ENCODE data around the gene CTAG2.
"Not testable (repeated sequence)": the region's sequence is repeated elsewhere in the genome, so short reads cannot be mapped to it uniquely, and the experiment has no call there.

CTAG2 gene

GRCh38 chrX:154628960-154629359 is 24.4 kb downstream of the CTAG2 start:
- H3K23ac ChIP-seq (ENCODE audit: low read length in 2 of 2); H2BK15ac ChIP-seq (ENCODE audit: low read depth, poor library complexity, severe bottlenecking); H3K4me3 ChIP-seq (ENCODE audit: insufficient read depth in 1 of 2, low read depth in 1 of 2, low read length in 2 of 2); H3K36me3 ChIP-seq (ENCODE audit: control insufficient read depth in 1 of 2, insufficient read depth in 2 of 2, low read depth in 1 of 2, low read length in 2 of 2); H2BK12ac ChIP-seq (ENCODE audit: low read length in 2 of 2); H2BK5ac ChIP-seq (ENCODE audit: low read depth, low read length, poor library complexity, severe bottlenecking); H3K9me3 ChIP-seq (ENCODE audit: control insufficient read depth, low read length); H3K4me2 ChIP-seq (ENCODE audit: low read length, poor library complexity, severe bottlenecking); H3K27me3 ChIP-seq (ENCODE audit: control insufficient read depth in 1 of 2, insufficient read depth in 1 of 2, low read length in 2 of 2); H3K4ac ChIP-seq (ENCODE audit: low read depth in 1 of 2, low read length in 2 of 2); H3K79me1 ChIP-seq (replicated peaks; ENCODE audit: low read length, poor library complexity, severe bottlenecking); H2BK120ac ChIP-seq (ENCODE audit: low read depth, low read length); H3K27ac ChIP-seq (ENCODE audit: low read length, poor library complexity, severe bottlenecking); H3K4me1 ChIP-seq (ENCODE audit: control insufficient read depth, insufficient read depth, low read depth, low read length); H3K9ac ChIP-seq (ENCODE audit: low read length); H4K8ac ChIP-seq (ENCODE audit: low read length); H4K91ac ChIP-seq (ENCODE audit: low read length); H3K14ac ChIP-seq (ENCODE audit: low read length in 2 of 2); H2AK5ac ChIP-seq (ENCODE audit: low read length, severe bottlenecking); DNase-seq; H3K18ac ChIP-seq (ENCODE audit: low read depth in 1 of 2, low read length in 2 of 2); H2AFZ ChIP-seq (ENCODE audit: low read depth, low read length): not testable (repeated sequence)
- WGBS: no CpG with 5 or more reads among the region's 5 CpGs

GRCh38 chrX:154620767-154621414 is 32.5 kb downstream of the CTAG2 start:
- H3K14ac ChIP-seq (ENCODE audit: low read length in 2 of 2); H2AFZ ChIP-seq (ENCODE audit: low read depth, low read length); DNase-seq; H3K9ac ChIP-seq (ENCODE audit: low read length); H3K79me1 ChIP-seq (replicated peaks; ENCODE audit: low read length, poor library complexity, severe bottlenecking); H3K36me3 ChIP-seq (ENCODE audit: control insufficient read depth in 1 of 2, insufficient read depth in 2 of 2, low read depth in 1 of 2, low read length in 2 of 2); H3K4me1 ChIP-seq (ENCODE audit: control insufficient read depth, insufficient read depth, low read depth, low read length); H3K4me2 ChIP-seq (ENCODE audit: low read length, poor library complexity, severe bottlenecking); H3K27me3 ChIP-seq (ENCODE audit: control insufficient read depth in 1 of 2, insufficient read depth in 1 of 2, low read length in 2 of 2); H3K18ac ChIP-seq (ENCODE audit: low read depth in 1 of 2, low read length in 2 of 2); H2BK120ac ChIP-seq (ENCODE audit: low read depth, low read length); H2AK5ac ChIP-seq (ENCODE audit: low read length, severe bottlenecking); H3K4me3 ChIP-seq (ENCODE audit: insufficient read depth in 1 of 2, low read depth in 1 of 2, low read length in 2 of 2); H2BK5ac ChIP-seq (ENCODE audit: low read depth, low read length, poor library complexity, severe bottlenecking); H2BK15ac ChIP-seq (ENCODE audit: low read depth, poor library complexity, severe bottlenecking); H3K4ac ChIP-seq (ENCODE audit: low read depth in 1 of 2, low read length in 2 of 2); H4K8ac ChIP-seq (ENCODE audit: low read length); H3K23ac ChIP-seq (ENCODE audit: low read length in 2 of 2); H3K9me3 ChIP-seq (ENCODE audit: control insufficient read depth, low read length); H4K91ac ChIP-seq (ENCODE audit: low read length); H2BK12ac ChIP-seq (ENCODE audit: low read length in 2 of 2); H3K27ac ChIP-seq (ENCODE audit: low read length, poor library complexity, severe bottlenecking): not testable (repeated sequence)
- no CpG with 5 or more reads among the region's 11 CpGs for WGBS

- not testable (repeated sequence) for H2BK5ac ChIP-seq (ENCODE audit: low read depth, low read length, poor library complexity, severe bottlenecking); H3K4me3 ChIP-seq (ENCODE audit: insufficient read depth in 1 of 2, low read depth in 1 of 2, low read length in 2 of 2); H3K4me1 ChIP-seq (ENCODE audit: control insufficient read depth, insufficient read depth, low read depth, low read length); H3K4me2 ChIP-seq (ENCODE audit: low read length, poor library complexity, severe bottlenecking); H3K4ac ChIP-seq (ENCODE audit: low read depth in 1 of 2, low read length in 2 of 2); H2BK12ac ChIP-seq (ENCODE audit: low read length in 2 of 2); H2BK15ac ChIP-seq (ENCODE audit: low read depth, poor library complexity, severe bottlenecking); H3K27ac ChIP-seq (ENCODE audit: low read length, poor library complexity, severe bottlenecking); DNase-seq; H3K9me3 ChIP-seq (ENCODE audit: control insufficient read depth, low read length); H3K27me3 ChIP-seq (ENCODE audit: control insufficient read depth in 1 of 2, insufficient read depth in 1 of 2, low read length in 2 of 2); H3K14ac ChIP-seq (ENCODE audit: low read length in 2 of 2); H4K8ac ChIP-seq (ENCODE audit: low read length); H3K18ac ChIP-seq (ENCODE audit: low read depth in 1 of 2, low read length in 2 of 2); H3K9ac ChIP-seq (ENCODE audit: low read length); H3K23ac ChIP-seq (ENCODE audit: low read length in 2 of 2); H4K91ac ChIP-seq (ENCODE audit: low read length); H2BK120ac ChIP-seq (ENCODE audit: low read depth, low read length); H3K36me3 ChIP-seq (ENCODE audit: control insufficient read depth in 1 of 2, insufficient read depth in 2 of 2, low read depth in 1 of 2, low read length in 2 of 2); H2AFZ ChIP-seq (ENCODE audit: low read depth, low read length); H3K79me1 ChIP-seq (replicated peaks; ENCODE audit: low read length, poor library complexity, severe bottlenecking); H2AK5ac ChIP-seq (ENCODE audit: low read length, severe bottlenecking)
- no CpG with 5 or more reads among the region's 28 CpGs for WGBS
Measured at GRCh38 chrX:154619182-154619581, 34.2 kb downstream of the CTAG2 start, which contains the start of gene CTAG1B. Gene CTAG1B, minus strand, starts transcription at chrX:154619282. Its CDS starts 64 bp downstream, at chrX:154619218.

GRCh38 chrX:154613586-154613985 is 39.8 kb downstream of the CTAG2 start:
- H3K4me1 ChIP-seq (ENCODE audit: control insufficient read depth, insufficient read depth, low read depth, low read length); H2AFZ ChIP-seq (ENCODE audit: low read depth, low read length); H4K8ac ChIP-seq (ENCODE audit: low read length); H3K23ac ChIP-seq (ENCODE audit: low read length in 2 of 2); H3K9me3 ChIP-seq (ENCODE audit: control insufficient read depth, low read length); H2BK12ac ChIP-seq (ENCODE audit: low read length in 2 of 2); H2BK120ac ChIP-seq (ENCODE audit: low read depth, low read length); H2AK5ac ChIP-seq (ENCODE audit: low read length, severe bottlenecking); H2BK5ac ChIP-seq (ENCODE audit: low read depth, low read length, poor library complexity, severe bottlenecking); H3K27me3 ChIP-seq (ENCODE audit: control insufficient read depth in 1 of 2, insufficient read depth in 1 of 2, low read length in 2 of 2); H3K27ac ChIP-seq (ENCODE audit: low read length, poor library complexity, severe bottlenecking); H3K4me2 ChIP-seq (ENCODE audit: low read length, poor library complexity, severe bottlenecking); H3K14ac ChIP-seq (ENCODE audit: low read length in 2 of 2); H3K36me3 ChIP-seq (ENCODE audit: control insufficient read depth in 1 of 2, insufficient read depth in 2 of 2, low read depth in 1 of 2, low read length in 2 of 2); H3K79me1 ChIP-seq (replicated peaks; ENCODE audit: low read length, poor library complexity, severe bottlenecking); H3K4ac ChIP-seq (ENCODE audit: low read depth in 1 of 2, low read length in 2 of 2); H2BK15ac ChIP-seq (ENCODE audit: low read depth, poor library complexity, severe bottlenecking); H4K91ac ChIP-seq (ENCODE audit: low read length); H3K4me3 ChIP-seq (ENCODE audit: insufficient read depth in 1 of 2, low read depth in 1 of 2, low read length in 2 of 2); H3K9ac ChIP-seq (ENCODE audit: low read length); H3K18ac ChIP-seq (ENCODE audit: low read depth in 1 of 2, low read length in 2 of 2); DNase-seq: not testable (repeated sequence)
- WGBS: no CpG with 5 or more reads among the region's 12 CpGs

Data from mesenchymal stem cell (in vitro differentiated cells and primary cell).